ENCODE measurements around the gene FAM174C. TPM values are rescaled to one million over a fixed set of nuclear protein-coding genes. Genes with fewer than 3 reads are reported as not detected.

FAM174C gene
- total RNA-seq, 1 donor from 2014 or later, result 30.0 TPM

DNA sequence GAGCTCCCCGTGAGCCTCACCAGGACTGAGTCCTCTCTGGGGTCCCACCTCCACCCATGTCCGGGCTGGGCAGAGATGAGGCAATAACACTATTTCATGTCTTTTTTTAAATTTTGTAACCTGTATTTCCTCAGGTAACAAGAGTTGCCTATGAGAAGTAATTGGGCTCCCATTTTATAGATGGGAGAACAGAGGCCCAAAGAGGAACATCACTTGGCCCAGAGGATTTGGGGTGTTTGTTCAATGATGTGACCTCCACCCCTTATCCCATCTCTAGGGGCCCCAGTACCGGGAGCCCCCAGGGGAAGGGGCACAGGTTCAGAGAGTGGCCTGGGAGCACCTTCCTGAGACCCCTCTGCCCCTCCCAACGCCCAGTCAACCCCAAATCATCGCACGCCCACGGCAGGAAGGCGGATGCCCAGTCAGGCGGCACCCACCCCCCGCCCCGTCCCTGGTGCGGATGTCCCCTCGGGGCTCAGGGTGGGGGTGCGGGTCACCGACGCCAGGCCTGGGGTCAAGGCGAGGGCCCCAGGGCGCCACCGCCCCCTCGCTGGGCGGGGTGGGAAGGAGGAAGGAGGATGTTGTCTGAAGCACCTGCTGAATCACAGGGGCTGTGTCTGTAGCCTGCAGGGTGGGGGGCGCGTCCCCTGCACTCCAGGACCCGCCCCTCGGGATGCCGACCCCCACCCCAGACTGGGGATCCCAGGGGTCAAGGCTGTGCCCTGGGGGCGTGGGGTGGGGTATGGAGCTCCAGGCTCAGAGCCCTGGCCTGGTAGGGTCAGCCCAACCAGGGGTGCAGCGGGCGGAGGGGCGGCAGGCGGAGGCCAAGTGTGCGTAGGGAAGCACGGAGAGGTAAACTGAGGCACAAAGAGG, 15.2 kb upstream of the FAM174C start:
- Mint-ChIP-seq H3K27ac (peak overlapping the region; percentile 88), H3K27me3 (no peaks in the 10 kb centered on the region), H3K4me1 (ENCODE audit: low read depth) (peaks cover 38% of the 10 kb centered on the region), H3K4me3 (ENCODE audit: low read depth) (peak overlapping the region; percentile 38), H3K9me3 (ENCODE audit: low read depth) (no peaks in the 10 kb centered on the region), H3K36me3 (ENCODE audit: insufficient read depth) (peaks cover 5% of the 10 kb centered on the region)
- no peak for DNase-seq (ENCODE audit: low spot score, unreplicated experiment)
- TF ChIP-seq CTCF (IDR thresholded peaks at IDR 0.05; ENCODE audit: unreplicated experiment), result no peak

DNA sequence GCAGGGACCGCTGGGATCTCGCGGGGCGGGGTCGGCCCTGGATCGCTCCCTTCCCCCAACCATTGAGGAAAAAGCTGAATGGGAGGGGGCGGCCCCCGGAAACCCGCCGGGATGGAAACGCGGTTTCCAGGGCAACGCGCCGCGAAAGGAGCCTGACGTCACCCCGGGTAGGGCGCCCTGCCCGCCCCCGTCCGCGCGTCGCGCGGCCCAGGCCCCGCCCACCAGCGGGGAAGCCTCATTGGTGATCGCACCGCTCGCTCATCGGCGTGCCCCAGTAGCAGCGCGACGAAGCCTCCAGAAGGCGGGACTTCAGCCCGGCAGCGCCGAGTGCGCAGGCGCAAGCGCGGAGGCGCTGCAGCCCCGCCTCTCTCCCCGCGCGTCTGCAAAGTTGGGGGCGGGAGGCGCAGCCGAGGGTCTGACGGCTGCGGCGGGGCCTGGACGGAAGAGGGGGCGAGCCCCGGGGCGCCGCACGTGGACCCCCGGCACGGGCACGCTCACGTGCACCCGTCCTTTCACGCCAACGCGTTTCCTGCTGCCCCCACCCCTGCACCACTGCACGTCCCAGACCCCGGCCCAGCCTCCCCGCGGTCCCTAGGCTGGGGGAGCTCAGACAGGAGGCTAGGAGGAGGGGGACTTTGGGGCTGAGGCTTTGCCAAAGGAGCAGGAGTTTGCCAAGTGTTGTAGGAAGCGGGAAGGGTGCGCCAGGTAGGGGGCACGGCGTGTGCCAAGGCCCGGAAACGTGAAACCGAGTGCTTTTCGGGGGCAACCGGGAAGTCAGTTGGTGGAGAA, 14.4 kb upstream of the FAM174C start:
- Mint-ChIP-seq H3K4me1 (ENCODE audit: low read depth) (peaks cover 45% of the 10 kb centered on the region), H3K9me3 (ENCODE audit: low read depth) (no peaks in the 10 kb centered on the region), H3K27ac (peak overlapping the region; percentile 76), H3K4me3 (ENCODE audit: low read depth) (peak overlapping the region; percentile 78), H3K36me3 (ENCODE audit: insufficient read depth) (peaks cover 5% of the 10 kb centered on the region), H3K27me3 (no peaks in the 10 kb centered on the region)
- DNase-seq (ENCODE audit: low spot score, unreplicated experiment), result peak; percentile 93
- TF ChIP-seq CTCF (IDR thresholded peaks at IDR 0.05; ENCODE audit: unreplicated experiment), result no peak

DNA sequence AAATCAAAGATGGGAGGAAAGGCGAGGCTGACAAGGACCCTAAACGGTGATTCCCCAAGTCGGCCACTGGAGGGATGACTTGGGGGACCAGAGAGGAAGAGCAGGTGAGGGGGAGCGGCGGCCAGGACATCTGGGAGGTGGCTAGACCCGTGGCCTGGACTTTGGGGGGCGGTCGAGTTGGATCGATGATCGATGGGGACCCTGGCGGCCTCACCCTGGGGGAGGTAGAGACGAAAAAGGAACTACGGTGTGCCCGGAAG, 13.9 kb upstream of the FAM174C start:
- peak; percentile 35 for TF ChIP-seq CTCF (IDR thresholded peaks at IDR 0.05; ENCODE audit: unreplicated experiment)
- no peak for DNase-seq (ENCODE audit: low spot score, unreplicated experiment)
- H3K27ac Mint-ChIP-seq, result peak overlapping the region; percentile 76
- peaks cover 45% of the 10 kb centered on the region for H3K4me1 Mint-ChIP-seq (ENCODE audit: low read depth)
- no peaks in the 10 kb centered on the region for H3K27me3 Mint-ChIP-seq
- no peaks in the 10 kb centered on the region for H3K9me3 Mint-ChIP-seq (ENCODE audit: low read depth)
- peak overlapping the region; percentile 78 for H3K4me3 Mint-ChIP-seq (ENCODE audit: low read depth)
- H3K36me3 Mint-ChIP-seq (ENCODE audit: insufficient read depth), result peaks cover 5% of the 10 kb centered on the region

DNA sequence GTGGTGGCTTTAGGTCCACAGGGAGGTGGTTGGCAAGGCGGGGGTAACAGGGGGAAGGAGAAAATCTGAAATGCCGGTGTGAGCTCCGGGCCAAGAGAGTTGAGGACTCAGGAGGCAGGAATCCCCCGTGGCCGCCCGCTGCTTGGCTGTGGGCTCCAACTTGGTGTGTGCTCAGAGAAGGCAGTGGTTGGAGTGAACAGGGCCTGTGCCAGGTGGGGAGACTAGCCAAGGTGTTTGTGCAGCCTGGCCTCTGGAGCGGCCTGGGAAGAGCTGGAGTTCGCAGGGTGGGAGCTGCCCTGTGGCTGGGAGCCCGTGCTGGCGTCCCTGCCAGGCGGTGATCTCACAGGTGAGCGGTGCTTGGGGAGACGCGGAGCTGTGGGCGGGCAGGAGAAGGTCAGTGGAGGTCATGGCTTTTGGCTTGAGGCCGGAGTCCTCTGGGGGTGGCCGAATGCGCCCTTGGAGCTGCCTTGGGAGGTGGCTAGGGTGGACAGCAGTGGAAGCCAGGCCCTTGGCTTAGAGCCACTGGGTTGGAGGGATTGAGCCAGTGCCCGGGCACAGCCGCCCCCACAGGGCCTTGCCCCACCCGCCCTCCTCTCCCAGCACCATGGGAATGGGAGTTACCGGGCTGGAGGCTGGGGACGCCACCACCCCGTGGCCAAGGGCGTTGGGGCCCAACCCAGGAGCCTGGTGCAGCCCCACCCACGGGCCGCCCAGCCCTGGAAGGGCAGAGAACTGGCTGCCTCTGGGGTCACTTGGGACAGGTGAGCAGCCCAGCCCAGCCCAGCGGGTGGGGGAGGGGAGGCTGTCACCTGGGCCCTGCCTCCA, 13.3 kb upstream of the FAM174C start:
- Mint-ChIP-seq H3K27ac (peak overlapping the region; percentile 88), H3K27me3 (peaks cover under 1% of the 10 kb centered on the region), H3K9me3 (ENCODE audit: low read depth) (no peaks in the 10 kb centered on the region), H3K4me1 (ENCODE audit: low read depth) (peaks cover 45% of the 10 kb centered on the region), H3K36me3 (ENCODE audit: insufficient read depth) (peaks cover 5% of the 10 kb centered on the region), H3K4me3 (ENCODE audit: low read depth) (peak overlapping the region; percentile 78)
- no peak for DNase-seq (ENCODE audit: low spot score, unreplicated experiment)
- TF ChIP-seq CTCF (IDR thresholded peaks at IDR 0.05; ENCODE audit: unreplicated experiment), result no peak

GRCh38 chr19:1262623-1263123, 12.7 kb upstream of the FAM174C start:
- Mint-ChIP-seq H3K27ac (peak overlapping the region; percentile 88), H3K4me1 (ENCODE audit: low read depth) (peaks cover 44% of the 10 kb centered on the region), H3K4me3 (ENCODE audit: low read depth) (no peak overlapping the region), H3K9me3 (ENCODE audit: low read depth) (no peaks in the 10 kb centered on the region), H3K36me3 (ENCODE audit: insufficient read depth) (peaks cover 2% of the 10 kb centered on the region), H3K27me3 (peaks cover 5% of the 10 kb centered on the region)
- TF ChIP-seq CTCF (IDR thresholded peaks at IDR 0.05; ENCODE audit: unreplicated experiment), result no peak
- no peak for DNase-seq (ENCODE audit: low spot score, unreplicated experiment)

Measured in progenitor cell of endocrine pancreas (in vitro differentiated cells).